Measurements from ENCODE around the gene PGLYRP1.

The PGLYRP1 gene

DNA sequence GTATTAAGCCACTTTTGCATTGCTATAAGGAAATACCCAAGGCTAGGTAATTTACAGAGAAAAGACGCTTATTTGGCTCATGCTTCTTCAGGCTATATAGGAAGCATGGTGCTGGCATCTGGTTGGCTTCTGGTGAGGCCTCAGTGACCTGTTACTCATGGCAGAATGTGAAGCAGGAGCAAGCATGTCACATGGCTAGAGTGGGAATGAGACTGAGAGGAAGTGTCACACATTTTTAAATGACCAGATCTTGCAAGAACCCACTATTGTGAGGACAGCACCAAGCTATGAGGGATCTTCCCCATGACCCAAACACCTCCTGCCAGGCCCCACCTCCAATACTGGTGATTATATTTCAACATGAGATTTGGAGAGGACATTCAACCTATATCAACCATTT, 43.6 kb upstream of the PGLYRP1 start:
- TF ChIP-seq, protein P1, sequence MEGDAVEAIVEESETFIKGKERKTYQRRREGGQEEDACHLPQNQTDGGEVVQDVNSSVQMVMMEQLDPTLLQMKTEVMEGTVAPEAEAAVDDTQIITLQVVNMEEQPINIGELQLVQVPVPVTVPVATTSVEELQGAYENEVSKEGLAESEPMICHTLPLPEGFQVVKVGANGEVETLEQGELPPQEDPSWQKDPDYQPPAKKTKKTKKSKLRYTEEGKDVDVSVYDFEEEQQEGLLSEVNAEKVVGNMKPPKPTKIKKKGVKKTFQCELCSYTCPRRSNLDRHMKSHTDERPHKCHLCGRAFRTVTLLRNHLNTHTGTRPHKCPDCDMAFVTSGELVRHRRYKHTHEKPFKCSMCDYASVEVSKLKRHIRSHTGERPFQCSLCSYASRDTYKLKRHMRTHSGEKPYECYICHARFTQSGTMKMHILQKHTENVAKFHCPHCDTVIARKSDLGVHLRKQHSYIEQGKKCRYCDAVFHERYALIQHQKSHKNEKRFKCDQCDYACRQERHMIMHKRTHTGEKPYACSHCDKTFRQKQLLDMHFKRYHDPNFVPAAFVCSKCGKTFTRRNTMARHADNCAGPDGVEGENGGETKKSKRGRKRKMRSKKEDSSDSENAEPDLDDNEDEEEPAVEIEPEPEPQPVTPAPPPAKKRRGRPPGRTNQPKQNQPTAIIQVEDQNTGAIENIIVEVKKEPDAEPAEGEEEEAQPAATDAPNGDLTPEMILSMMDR (conservative IDR thresholded peaks at IDR 0.05; ENCODE audit: low read depth, low read length), result no peak
- Histone ChIP-seq H2AFZ (ENCODE audit: low read depth) (no peak overlapping the region), H3K4me2 (no peak overlapping the region), H4K20me1 (ENCODE audit: insufficient read depth) (no peaks in the 10 kb centered on the region), H3K79me2 (ENCODE audit: insufficient read depth, low read depth) (no peaks in the 10 kb centered on the region), H3K27me3 (ENCODE audit: insufficient read depth, low read depth) (no peaks in the 10 kb centered on the region; the same call in 1 of the 2 replicates), H3K36me3 (ENCODE audit: insufficient read depth) (no peaks in the 10 kb centered on the region), H3K4me1 (ENCODE audit: low read depth, poor library complexity, severe bottlenecking) (no peaks in the 10 kb centered on the region), H3K4me3 (IDR thresholded peaks at IDR 0.05; ENCODE audit: insufficient read depth, low read depth, low read length) (no peak overlapping the region), H3K27ac (no peak overlapping the region), H3K9ac (no peak overlapping the region)

- Histone ChIP-seq H3K79me2 (ENCODE audit: insufficient read depth, low read depth) (no peaks in the 10 kb centered on the region), H3K36me3 (ENCODE audit: insufficient read depth) (no peaks in the 10 kb centered on the region), H3K4me2 (no peak overlapping the region), H3K27me3 (ENCODE audit: insufficient read depth, low read depth) (no peaks in the 10 kb centered on the region; the same call in 1 of the 2 replicates), H2AFZ (ENCODE audit: low read depth) (no peak overlapping the region), H3K9ac (no peak overlapping the region), H3K27ac (no peak overlapping the region), H4K20me1 (ENCODE audit: insufficient read depth) (no peaks in the 10 kb centered on the region), H3K4me3 (IDR thresholded peaks at IDR 0.05; ENCODE audit: insufficient read depth, low read depth, low read length) (no peak overlapping the region), H3K4me1 (ENCODE audit: low read depth, poor library complexity, severe bottlenecking) (no peaks in the 10 kb centered on the region)
- TF ChIP-seq, protein P1 (conservative IDR thresholded peaks at IDR 0.05; ENCODE audit: low read depth, low read length), result no peak
These were observed 42.7 kb upstream of the PGLYRP1 start for GRCh38 chr19:46065486-46066071.

DNA sequence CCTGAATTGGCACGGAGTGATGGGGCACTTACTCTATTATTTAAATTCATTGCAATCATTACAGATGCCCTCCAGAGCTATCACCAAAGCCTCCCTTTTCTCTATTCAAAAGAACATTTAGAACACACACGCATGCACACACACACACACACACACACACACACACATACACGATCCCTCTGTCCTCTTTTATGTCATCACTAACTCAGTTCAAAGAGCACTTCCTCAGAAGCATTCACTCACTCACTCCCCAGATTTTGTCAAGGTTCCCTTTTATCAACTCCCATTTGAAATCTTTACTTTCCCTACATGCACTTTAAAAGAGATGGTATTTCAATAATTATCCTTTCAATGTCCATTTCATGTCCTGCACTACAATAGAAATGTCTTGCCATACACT, 40.3 kb upstream of the PGLYRP1 start:
- Histone ChIP-seq H3K4me2 (no peak overlapping the region), H3K27me3 (ENCODE audit: insufficient read depth, low read depth) (peaks cover 4% of the 10 kb centered on the region; the same call in 1 of the 2 replicates), H3K27ac (no peak overlapping the region), H3K4me1 (ENCODE audit: low read depth, poor library complexity, severe bottlenecking) (no peaks in the 10 kb centered on the region), H3K36me3 (ENCODE audit: insufficient read depth) (no peaks in the 10 kb centered on the region), H2AFZ (ENCODE audit: low read depth) (no peak overlapping the region), H4K20me1 (ENCODE audit: insufficient read depth) (no peaks in the 10 kb centered on the region), H3K4me3 (IDR thresholded peaks at IDR 0.05; ENCODE audit: insufficient read depth, low read depth, low read length) (no peak overlapping the region), H3K9ac (no peak overlapping the region), H3K79me2 (ENCODE audit: insufficient read depth, low read depth) (no peaks in the 10 kb centered on the region)
- TF ChIP-seq, protein P1 (conservative IDR thresholded peaks at IDR 0.05; ENCODE audit: low read depth, low read length), result no peak

GRCh38 chr19:46060012-46060411, 37.2 kb upstream of the PGLYRP1 start:
- Histone ChIP-seq H3K9ac (no peak overlapping the region), H3K4me2 (no peak overlapping the region), H3K4me3 (IDR thresholded peaks at IDR 0.05; ENCODE audit: insufficient read depth, low read depth, low read length) (no peak overlapping the region), H2AFZ (ENCODE audit: low read depth) (no peak overlapping the region), H3K27ac (no peak overlapping the region), H4K20me1 (ENCODE audit: insufficient read depth) (no peaks in the 10 kb centered on the region), H3K4me1 (ENCODE audit: low read depth, poor library complexity, severe bottlenecking) (no peaks in the 10 kb centered on the region), H3K79me2 (ENCODE audit: insufficient read depth, low read depth) (no peaks in the 10 kb centered on the region), H3K27me3 (ENCODE audit: insufficient read depth, low read depth) (peaks cover 4% of the 10 kb centered on the region; the same call in 1 of the 2 replicates), H3K36me3 (ENCODE audit: insufficient read depth) (no peaks in the 10 kb centered on the region)
- TF ChIP-seq, protein P1 (conservative IDR thresholded peaks at IDR 0.05; ENCODE audit: low read depth, low read length), result no peak

Measured in KMS-11 (cell line).